Stimulated activated CD8-positive, alpha-beta memory T cell treated with anti-CD3 and anti-CD28 coated beads, Interleukin-4, amount 100 ng/mL, for 1 hour (primary cell): Measurements from ENCODE around the gene WDR45B.

ENCODE experiments used
- DNase-seq, 2 donors: peaks; one replicate each; pipeline ENCODE4 v3.0.0-alpha.2; 2020; ENCODE audit warnings: low read depth in 2 of 2, low spot score in 1 of 2

WDR45B gene

DNA sequence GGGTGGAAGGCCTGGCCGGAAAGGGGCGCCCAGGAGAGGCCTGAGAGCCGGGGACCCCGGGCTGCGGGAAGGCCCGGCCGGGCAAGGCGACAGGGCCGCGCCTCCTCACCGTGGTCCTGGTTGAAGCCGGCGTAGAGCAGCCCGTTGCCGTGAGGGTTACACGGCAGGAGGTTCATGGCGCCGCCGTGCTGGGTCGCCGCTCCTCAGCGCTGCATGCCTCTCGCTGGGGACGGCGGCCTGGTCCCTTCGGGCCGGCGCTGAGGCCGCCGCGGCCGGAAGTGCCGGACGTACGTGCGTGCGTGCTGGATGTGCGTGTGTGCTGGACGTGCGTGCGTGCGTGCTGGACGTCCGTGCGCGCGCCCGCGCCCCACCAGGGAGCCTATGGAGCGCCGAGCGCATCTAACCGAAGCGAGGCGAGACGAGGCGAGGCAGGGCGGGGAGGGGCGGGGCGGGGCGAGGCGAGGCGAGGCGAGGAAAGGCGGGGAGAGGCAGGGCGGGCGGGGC is at the start of gene WDR45B:
WDR45B (minus strand) TSS at position 280 of the 504 bp plus-strand sequence; CDS start at position 176, 104 bp downstream.
- DNase-seq: peak; percentile 73 to 75

DNA sequence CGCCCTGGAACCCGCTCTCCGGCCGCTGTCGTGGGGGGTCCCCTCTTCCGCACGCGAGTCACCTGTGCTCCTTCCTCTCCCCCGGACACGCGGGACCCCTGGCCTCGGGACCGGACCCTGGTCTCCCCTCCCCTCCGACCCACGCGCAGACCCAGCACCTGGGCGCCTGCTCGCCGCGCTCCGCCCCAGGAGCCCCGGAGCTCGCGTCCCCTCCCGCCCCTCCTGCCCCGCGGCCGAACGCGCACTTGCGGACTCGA is 49.5 kb upstream of the WDR45B start:
- no peak for DNase-seq

DNA sequence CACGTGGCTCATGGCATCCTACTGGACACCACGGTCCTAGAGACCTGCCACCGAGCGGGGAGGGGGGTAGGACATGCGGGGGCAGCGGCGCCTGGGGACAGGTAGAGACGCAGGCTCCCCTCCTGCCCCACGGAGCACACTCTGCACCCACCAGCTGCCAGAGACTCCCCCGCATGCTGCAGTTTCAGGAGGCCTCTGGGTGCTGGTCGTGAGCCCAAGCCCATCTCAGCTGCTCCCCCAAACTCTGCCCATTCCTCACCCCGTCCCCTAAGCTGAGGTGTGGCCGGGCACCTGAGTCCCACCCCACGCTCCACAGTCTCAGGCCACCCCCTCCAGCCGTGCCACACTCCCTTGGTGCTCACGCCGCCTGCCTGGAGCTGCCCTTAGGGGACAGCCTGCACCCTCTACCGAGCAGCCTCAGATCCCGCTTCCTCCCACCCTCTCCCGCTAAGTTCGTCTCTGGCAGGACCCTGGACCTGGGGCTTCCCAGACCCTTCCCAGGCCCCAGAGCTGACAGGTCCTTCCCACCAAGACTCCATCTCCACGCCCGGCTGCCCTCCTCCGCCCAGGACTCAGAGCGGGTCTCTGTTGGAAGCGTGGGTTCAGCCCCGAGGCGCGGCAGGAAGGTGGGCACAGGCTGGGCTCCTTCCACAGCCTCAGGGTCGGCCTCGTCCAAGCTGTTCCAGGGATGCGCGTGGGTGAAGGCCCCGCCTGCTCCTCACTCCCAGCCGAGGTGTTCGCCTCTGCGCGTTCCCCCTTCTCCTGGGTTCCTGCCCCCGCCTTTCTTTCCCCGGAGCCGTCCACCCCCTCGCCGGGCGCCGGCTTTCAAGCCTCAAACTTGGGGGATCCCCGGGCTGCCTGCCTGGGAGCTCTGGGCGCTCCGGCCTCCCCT is 48.9 kb upstream of the WDR45B start:
- DNase-seq: no peak

DNA sequence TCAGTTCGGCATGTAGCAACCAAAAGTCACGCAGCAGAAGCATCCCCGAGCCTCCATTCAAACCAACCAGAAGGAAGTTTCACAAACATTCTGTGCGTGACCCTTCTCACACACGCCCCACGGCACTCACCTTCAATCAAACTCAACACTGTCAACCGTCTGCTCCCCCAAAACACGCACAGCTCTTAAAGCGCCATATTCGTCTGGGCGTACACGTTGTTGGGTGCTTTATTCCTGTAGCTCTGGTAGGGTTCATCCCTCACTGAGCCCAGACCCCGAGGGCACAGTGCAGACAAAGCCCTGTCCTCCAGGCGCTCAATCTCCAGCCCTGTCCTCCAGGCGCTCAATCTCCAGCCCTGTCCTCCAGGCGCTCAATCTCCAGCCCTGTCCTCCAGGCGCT is 48.0 kb upstream of the WDR45B start:
- DNase-seq: no peak

DNA sequence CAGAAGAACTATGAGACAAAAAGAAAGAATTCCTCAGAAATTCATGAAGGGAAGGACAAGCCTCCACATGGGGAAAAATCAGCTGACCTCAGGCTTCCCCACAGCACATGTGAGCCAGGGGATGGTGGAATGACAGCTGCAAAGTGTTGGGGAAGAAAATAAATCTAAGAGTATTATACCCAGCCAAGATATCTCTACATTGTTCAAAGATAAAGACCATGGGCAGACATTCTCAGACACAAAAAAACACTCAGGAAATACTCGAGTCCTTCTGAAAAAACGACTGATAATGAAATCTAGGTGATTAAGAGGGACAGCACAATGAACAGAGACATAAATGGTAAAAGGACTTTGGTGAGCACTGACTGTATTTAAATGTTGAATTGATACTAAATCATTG is 46.4 kb upstream of the WDR45B start:
- DNase-seq: no peak

DNA sequence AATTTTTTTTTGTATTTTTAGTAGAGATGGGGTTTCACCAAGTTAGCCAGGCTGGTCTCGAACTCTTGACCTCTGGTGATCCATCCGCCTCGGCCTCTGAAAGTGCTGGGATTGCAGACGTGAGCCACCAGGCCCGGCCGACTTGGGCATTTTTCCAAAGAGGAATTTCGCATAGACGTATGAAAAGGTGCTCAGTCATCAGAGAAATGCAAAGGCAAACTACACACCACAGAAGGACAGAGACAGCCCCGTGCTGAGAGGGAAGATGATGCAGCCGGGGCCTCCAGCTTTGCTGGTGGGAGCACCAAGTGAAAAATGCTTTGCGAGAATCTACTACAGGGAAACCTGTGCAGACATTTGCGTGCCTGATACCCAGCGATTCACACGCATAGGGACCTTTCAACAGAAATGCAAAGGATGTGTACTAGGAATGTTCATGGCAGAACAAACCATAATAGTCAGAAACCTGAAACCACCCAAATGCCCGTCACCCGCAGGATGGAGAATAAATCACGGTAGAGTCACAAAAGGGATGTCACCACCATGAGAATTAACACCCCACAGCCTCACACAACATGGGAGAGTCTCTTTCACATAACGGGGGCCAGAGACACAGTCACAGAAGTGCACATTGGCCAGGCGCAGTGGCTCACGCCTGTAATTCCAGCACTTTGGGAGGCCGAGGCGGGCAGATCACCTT is 45.1 kb upstream of the WDR45B start:
- no peak for DNase-seq

DNA sequence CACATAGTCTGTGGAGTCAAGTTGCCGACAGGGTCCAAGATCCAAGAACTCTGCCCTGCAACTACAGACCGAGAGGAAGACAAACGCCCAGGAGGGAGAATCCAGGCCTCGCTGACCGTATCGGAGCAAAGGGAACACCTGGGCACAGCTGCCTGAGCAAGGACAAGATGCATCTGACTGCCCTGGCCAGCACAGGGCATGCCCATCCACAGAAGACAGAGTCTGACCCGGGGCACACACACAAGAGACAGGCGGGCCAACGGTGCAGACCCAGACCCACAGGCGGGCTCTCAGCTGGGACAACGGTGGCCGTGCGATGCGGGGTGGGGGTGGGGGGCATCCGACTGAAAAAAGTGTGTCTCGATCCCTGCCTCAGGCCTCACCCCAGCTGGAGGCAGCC is 44.0 kb upstream of the WDR45B start:
- no peak for DNase-seq

DNA sequence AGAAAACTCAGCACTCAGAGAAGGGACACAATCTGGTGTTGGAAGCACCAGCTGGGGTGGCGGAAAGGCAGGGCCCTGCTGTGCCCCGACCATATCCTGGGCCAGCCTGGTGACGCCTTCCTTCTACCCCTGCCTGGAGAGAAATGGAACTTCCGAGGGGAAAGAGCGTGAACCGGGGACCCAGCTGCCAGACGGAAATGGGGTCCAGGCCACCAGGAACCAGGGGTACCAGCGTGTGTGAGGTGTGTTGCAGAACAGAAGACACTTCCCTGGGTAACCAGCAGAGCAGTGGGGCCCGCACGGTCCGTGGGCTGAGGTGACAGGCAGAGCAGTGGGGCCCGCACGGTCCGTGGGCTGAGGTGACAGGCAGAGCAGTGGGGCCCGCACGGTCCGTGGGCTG is 43.5 kb upstream of the WDR45B start:
- DNase-seq: no peak

DNA sequence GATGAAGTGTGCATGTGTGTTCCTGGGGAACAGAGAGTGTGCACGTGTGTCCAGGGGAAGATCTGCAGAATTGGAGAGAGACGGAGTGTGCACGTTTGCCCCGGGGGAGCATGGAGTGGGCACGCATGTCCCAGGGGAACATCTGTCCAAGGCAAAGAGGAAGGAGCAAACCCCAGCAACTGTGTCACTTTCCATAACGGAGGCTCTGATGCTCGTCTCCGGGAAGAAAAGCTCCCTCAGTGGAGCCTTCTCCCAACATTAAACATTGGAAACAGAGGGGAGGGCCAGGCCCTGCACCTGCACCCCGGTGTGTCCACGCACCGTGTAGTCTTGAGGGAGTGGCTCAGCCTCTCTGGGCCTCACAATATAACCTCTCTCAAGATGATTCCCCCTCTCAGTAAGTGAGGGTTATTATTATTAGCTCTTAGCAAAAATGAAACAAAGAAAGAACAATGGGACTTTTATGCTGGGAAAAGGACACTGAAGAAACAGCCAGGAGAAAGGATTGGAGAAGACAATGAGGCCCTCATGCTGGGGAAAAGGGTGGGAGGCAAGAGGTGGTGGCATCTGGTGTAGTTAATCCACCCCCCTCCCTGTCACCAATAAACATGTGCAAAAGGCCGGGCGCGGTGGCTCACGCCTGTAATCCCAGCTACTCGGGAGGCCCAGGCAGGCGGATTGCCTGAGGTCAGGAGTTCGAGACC is 42.7 kb upstream of the WDR45B start:
- no peak for DNase-seq

DNA sequence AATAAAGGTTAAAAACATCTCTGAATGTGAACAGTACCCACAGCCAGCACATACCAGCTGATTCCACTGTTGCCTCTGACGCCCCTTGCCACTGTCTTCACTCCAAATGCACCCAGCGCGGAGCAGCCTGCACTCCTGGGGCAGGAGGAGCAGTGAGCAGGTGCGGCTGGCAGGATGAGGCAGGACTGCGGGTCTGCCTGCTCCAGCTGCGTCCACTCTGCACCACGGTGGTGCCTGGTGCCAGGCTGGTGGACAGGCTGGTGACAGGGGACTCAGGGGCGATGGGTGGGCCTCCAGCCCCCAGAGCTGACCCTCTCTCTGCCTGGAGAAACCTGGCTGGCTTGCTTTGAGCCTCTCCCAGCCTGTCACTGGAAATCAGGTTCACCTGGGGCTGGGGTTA is 40.8 kb upstream of the WDR45B start:
- DNase-seq: no peak

DNA sequence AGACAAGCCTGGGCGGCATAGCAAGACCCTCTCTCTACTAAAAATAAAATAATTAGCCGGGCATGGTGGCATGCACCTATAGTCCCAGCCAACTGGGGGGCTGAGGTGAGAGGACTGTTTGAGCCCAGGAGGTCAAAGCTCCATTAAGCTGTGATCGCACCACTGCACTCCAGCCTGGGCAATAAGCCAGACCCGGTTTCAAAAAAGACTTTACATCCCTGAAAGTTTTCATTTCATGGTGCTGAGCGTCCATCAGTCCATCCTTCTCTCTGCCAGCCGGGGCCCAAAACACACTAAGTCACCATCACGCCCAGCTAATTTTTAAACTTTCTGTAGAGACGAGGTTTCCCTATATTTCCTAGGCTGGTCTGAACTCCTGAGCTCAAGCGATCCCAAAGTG is 39.6 kb upstream of the WDR45B start:
- no peak for DNase-seq

DNA sequence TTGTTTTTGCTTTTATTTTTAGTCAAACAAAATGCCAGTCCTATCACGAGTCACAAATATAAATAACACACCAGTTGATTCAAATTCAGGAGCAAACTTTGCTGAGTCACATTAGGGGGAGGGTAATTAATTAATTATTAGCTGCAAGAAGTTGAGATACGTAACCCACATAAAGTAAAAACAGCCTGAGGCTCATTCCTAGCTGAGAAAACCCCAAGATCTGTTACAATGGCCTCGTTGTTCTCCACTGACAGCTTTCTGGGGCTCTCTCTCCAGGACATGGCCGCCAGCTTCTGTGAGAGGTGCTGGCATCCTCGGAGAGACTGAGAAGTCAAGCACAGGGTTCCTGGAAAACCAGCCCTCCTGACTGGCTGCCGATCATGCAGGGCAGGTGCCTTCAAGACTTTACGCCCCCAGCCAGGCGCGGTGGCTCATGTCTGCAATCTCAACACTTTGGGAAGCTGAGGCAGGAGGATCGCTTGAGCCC is 39.2 kb upstream of the WDR45B start:
- no peak for DNase-seq

DNA sequence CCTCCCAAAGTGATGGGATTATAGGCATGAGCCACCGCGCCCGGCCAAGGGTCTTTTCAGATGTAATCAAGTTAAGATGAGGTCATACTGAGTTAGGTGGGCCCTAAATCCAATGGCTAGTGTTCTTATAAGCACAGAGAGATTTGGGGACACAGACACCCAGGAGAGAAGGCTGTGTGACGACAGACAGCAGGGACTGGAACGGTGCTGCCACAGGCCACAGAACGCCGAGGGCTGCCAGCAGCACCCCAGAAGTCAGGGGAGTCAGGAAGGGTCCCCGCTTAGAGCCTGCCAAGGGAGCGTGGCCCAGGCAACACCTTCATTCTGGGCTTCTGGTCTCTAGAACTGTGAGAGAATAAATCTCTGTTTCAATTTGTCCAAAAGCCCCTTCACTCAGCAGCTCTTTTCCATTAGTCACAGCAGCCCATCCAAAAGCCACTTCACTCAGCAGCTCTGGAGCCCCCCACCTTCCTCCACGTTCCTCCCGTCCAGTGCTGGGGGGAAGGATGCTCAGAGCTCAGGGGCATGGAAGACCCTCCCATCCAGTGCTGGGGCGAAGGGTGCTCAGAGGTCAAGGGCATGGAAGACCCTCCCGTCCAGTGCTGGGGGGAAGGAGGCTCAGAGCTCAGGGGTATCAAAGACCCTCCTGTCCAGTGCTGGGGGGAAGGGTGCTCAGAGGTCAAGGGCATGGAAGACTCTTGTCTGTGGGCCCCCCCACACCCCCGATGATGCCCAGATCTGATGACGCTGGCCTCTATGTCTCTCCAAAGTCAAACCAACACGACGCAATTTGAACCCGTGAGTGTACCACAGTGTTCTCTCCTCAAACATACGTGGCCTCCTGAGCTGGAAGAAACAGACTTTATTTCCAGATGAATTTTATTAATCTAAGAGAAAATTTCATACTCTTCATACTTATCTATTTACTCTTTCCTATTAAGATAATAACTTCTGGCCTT is 38.4 kb upstream of the WDR45B start:
- DNase-seq: no peak

DNA sequence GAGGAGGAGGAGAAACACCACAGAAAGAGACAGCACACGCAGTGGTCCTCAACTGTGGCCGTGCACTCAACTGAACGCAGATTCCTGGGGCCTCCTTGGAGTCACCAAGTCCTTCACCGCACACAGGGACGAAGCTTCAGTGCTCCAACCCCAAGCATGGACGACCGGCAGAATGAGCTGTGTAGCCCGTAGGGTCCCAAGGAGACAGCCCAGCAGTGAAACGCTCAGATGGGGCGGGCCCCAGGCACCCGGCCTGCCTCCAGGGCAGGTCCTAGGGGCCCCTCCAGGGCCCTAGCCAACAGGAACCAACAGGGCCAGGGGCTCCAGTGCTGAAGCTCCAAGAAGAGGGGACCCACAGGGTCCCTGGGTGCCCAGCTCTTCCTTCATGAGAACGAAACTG is 37.0 kb upstream of the WDR45B start:
- DNase-seq: no peak

DNA sequence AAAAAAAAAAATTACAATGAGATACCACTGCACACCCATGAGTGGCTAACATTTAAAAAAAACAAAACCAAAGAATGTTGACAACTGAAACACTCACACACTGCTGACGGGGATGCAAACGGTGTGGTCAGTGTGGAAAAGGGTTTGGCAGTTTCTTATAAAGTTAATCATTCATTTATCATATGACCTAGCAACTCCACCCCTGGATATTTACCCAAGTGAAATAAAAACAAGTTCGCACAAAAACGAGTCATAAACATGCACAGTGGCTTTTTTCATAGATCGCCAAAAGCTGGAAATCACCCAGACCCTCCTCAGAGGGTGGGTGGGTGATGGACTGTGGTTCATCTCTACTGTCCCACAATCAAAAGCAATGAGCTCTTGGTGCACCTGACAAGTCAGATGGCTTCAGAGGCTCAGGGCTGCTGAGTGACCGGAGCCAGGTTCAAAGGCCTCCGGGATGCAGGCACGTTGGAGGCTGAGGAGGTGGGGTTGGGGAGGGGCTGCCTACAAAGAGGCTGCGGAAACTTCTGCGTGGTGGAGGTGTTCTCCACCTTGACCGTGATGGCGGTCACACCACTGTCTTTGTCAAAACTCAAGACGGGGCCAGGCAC is 36.1 kb upstream of the WDR45B start:
- no peak for DNase-seq

DNA sequence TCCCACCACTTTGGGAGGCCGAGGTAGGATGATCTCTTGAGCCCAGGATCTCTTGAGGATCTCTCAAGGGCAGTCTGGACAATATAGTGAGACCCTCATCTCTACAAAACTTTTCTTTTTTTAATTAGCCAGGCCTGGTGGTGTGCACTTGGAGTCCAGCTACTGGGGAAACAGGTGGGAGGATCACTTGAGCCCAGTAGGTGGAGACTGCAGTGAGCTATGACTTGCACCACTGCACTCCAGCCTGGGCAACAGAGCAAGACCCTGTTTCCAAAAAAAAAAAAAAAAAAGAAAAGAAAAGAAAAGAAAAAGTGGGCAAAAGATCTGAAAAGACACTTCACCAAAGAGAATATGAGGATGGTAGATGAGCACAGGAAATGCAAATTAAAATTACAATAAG is 35.3 kb upstream of the WDR45B start:
- DNase-seq: no peak

DNA sequence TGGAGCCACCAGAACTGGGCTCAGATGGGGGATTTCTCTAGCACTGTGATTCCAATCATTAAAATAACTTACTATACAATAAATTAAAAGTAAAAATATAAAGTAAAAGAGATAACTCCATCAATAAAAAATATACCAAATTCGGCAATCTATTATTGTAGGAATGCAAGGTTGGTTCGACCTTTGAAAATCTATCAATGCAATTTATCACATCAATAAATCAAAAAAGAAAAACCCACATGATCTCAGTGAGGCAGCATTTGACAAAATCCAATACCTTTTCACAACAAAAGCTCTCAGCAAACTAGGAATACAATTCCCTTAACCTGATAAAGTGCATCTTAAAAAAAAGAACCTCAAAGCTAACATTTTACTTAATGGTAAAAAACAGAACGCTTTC is 33.3 kb upstream of the WDR45B start:
- DNase-seq: no peak

DNA sequence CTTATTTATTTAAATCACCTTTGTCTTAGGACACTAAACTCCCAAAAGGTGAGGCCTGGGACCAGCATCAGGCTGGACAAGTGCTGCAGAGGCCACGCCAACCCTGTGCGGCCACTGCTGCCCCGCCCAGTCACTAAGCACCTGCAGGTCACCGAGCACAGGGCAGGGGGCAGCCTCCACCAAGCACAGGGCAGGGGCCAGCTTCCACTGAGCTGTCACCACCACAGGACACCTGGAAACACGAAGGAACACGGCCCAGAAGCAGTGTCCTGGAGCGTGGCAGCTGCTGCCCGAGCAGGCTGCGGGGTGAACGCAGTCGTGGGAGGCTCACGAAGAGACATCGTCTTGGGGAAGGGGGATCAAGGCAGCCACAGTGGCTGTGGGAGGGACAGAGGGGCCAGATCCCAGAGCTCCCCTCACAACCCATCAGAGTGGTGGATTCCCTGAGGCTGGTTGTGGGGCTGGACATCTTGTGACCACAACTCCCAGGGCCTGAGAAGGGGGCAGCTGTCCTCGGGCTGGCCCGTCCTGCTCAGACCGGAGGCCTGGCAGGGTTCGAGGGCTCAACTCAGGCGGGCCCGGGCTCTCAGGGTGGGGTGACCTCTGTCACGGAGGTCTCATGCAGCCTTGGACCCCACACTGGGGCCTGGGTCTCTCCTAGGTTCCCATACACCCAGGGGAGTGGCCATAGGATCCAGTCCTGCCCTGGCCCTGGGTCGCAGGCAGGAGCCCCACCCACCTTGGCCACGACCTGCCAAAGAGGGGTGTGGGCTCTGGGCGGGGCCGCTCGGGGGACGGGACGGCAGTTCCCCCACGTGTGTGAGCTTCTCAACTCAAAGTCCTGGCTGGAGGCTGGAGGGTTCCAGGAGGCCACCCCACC is 31.6 kb upstream of the WDR45B start:
- DNase-seq: no peak

DNA sequence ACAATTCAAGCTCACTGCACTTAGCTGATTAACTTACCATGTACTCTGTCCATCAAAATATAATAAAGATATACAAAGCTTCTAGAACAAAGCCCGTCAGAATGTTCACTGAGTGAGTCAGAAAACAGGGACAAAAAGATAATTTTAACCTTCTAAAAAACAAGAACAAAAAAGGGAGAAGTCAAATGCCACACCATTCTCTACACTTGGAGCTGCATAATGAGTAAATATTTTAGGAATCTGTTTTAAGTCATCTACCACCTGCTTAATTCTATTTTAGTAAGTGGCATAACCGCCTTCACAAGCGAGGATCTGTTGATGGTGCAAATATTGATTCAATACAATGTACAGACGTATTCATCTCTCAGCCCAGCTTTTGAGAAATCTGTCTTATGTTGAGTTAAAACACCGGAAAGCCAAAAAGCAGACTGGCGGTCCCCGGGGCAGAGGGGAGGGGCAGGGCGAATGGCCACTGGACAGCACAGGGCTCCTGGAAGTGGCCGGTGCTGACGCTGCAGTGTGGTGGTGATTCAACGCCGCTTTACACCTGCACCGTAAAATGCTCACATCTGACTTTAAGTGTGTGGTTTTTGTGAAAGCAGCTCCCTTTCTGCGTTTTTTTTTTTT is 30.1 kb upstream of the WDR45B start:
- DNase-seq: no peak
